GM18907 (cell line): ENCODE data around the gene DCD.
"Not testable (repeated sequence)": the region's sequence is repeated elsewhere in the genome, so short reads cannot be mapped to it uniquely, and the experiment has no call there.

Source experiments
- ATAC-seq: cut with Tn5 transposase; IDR thresholded peaks from one replicate; pipeline ENCODE4 v1.9.1; 2021; ENCODE audit warnings: mild to moderate bottlenecking, moderate library complexity; ENCODE audit not compliant: unreplicated experiment

DCD gene

DNA sequence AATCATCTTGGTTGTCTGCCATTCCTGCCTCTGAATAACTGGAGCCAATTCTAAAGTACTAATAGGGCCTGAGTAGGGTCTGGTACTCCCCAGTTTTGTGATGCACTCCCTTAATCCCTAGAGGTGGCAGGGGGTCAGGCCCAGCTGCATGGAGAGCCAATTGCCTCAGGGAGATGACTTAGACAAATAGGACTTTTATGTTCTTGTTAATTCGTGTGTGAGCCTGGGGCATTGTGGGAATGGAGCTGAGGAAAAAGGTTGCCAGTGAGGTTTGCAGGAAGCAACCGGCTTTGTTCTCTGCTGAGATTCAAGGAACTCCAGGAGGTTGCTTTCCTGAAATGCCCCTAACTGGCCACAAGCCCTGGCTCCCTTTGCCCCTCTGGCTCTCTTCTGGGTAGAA, 6.8 kb upstream of the DCD start:
- no peak for ATAC-seq

DNA sequence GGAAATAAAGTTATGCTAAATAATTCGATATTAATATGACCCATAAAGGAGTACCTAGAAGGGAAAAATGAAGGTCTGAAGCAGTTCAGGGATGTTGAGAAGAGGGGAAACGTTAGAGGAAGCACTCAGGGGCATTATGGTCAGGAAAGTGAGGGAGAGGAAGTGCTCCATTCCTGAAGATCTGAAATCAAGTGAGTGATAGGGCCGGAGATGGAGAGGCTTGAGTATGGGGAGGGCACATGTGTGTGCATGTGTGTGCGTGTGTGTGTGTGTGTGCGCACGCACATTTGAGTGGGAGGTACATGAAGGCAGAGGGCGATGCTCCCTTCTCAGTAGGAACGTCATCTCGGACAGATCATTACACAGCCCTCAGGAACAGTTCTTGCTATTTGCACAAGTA, 4.9 kb upstream of the DCD start:
- ATAC-seq: no peak

DNA sequence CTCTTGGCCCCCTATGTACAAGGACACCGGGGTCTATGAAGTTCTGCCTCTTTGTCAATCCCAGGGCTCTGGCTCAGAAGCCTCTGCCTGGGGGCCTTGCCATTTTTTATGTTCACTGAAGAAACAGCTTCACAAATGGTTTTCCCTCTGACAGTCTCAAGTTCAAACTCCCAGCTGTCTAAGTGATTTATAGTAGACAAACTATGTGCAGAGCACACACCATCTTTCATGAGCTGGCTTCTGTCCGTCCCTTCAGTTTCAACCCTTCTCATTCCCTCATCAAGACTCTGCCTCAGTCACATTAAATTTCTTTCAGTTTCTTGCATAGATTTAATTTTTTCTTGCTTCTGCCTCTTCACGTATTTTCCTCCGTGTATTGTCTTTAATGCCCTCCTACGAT, 2.7 kb upstream of the DCD start:
- no peak for ATAC-seq

DNA sequence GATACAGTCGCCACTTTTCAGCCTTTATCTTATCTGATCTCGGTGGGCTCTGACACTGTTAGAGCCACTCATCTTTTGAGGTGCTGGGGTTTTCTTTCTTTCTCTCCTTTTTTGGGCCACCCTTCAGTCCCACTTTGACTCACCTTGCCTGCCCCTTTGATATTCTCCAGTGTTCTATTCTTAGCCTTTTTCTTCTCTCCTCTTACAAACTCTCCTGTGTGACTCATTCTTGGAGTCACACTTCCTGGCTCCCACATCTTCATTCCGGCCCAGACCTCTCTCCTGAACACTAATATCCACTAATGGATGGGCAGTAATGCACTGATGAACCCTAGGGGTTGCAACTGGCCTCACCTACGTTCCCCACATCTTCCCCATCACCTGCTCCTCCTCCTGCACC, 2.2 kb upstream of the DCD start:
- ATAC-seq: no peak

DNA sequence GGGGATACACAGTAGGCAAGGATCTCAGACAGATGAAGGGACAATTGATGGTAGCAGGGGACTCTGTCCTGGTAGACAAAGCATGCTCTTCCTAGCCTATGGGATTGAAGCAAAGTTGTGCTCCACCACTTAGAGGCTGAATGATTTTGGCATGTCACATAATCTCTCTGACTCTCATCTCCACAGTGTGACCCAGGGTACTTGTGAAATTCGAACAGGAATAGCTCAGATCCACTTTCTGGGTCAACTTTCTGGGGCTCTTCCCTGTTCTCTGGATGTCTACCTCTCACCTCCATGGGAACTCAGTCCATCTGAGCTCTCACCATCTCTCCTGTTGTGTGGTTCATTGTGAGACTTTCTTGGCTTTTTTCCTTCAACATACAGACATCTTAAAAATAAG, 1.7 kb upstream of the DCD start:
- ATAC-seq: no peak

DNA sequence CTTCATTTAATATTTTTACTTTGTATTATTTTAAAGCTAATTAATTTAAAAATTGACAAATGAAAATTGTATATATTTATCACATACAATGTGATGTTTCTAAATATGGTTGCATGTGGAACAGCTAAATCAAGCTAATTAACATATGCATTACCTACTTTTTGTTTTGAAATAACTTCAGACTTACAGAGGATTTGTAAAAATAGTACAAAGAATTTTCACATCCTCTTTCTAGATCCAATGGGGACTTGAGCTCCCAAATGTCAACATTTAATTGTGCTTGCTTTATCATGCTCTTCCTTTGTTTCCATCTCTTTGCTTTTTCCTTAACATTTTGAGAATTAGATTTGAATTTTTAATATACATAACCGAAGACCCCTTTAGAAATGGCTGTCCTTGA, 6.6 kb downstream of the DCD start:
- no peak for ATAC-seq

DNA sequence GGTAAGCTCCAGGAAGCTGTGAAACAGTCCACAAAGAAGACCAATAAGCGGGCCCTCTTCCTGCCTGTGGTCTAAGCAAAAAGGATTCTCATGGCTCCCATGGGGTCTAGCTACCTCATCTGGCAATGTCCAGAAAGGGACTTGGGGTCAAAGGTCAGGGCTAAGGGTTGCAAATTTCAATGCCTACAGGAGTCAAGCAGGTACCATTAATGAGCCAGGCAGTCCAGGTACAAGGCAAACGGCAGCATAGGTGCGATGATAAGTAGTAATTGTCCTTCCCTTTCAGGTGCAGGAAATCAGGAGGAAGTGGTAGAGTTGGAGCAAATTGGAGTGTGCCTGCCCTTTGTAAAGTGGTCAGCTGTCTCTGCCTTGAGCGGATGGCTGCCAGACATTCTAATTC, 7.1 kb downstream of the DCD start:
- ATAC-seq: no peak

DNA sequence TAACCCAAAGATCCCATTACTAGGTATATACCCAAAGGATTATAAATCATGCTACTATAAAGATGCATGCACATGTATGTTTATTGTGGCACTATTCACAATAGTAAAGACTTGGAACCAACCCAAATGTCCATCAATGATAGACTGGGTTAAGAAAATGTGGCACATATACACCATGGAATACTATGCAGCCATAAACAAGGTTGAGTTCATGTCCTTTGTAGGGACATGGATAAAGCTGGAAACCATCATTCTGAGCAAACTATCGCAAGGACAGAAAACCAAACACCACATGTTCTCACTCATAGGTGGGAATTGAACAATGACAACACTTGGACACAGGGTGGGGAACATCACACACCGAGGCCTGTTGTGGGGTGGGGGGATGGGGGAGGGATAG, 9.1 kb downstream of the DCD start:
- not testable (repeated sequence) for ATAC-seq

DNA sequence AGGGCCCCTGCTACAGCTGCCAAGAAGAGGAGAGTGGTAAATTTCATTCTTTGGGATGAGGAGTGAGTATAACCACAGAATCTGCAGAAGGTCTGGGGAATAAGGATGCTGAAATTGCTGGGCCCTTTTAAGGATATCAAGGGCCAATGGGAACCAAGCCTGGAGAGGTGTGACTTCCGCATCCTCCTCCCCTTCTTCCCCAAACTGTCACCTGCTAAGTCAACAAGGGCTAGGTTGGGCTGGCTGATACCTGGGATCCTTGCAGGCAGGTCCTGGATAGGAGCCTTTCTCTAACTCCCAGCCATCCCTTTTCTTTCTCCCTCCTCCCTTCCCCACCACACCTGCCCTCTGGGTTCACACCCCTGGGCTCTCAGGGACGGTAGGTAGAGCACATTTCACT, 13.4 kb downstream of the DCD start, which contains the start of gene LACRT:
Gene LACRT (minus strand): TSS at position 101 of the 400 bp plus-strand sequence. CDS start 54 bp downstream, at position 47.
- no peak for ATAC-seq

DNA sequence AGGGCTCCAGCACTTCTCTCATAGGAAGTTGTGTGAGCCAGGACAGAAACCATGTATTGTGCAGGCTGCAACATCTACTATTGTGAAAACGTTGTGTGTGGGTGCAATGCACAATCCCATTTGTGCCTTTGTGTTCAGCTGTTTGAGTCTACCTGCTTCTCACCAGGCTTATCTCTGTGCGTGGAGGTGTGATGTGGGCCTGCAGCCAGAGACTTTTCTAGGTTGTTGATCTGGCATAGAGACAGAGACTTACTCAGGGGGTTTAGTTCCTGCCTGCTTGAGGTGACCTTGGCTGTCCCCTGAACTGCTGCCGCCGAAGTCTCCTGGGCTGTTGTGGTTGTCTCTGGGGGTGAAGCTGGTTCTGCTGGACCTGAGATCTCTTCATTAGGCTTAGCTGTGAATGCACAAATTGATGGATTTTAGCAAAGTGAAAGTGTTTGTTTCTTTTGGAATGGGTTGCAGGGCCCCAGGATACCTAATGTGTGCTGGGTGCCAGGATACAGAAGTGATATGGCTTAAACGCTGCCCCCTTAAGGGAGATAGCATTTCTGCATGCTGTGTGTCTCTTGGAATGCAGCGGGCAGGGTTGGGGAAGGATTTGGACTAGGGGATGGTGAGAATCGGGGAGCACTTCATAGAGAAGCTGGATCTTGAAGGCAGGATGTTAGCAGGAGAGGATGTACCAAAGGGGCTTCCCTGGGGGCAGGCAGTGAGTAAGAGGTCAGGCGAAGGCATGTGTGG, 16.0 kb downstream of the DCD start:
- ATAC-seq: no peak

DNA sequence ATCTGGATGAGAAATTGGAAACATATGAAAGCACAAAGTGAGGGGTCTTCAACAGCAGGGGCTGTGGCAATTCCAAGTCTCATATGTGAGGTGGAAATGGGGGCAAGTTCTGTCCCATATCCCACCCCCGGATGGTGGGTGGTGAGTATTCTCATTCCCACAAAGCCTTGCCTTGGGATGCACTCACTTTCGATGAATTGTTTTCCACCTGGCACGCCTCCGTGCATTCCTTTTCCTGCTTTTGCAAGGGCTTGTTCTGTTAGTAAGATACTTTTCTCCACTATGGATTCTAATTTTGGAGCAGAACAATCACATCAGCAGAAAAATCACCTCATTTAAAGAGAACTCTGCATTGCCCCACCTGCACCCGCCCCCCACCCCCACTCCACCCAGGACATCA, 16.6 kb downstream of the DCD start:
- ATAC-seq: no peak

DNA sequence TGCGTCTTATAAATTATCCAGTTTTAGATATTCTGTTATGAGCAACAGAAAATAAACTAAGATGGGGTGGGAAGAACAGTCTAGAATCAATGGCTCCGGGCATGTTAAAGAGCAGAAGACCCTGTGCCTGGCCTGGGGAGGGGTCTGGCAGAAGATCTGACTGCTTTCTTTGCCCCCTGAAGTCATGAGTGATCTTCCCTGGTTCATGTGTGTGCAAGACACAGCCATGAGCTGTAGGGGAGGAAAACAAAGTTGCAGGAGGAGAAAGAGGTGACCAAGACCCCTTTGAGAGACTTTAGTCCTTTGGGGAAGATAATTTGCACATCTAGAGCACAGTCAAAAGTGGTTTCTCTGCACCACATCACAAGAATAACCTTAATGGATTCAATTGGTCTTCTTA, 18.2 kb downstream of the DCD start:
- ATAC-seq: no peak

DNA sequence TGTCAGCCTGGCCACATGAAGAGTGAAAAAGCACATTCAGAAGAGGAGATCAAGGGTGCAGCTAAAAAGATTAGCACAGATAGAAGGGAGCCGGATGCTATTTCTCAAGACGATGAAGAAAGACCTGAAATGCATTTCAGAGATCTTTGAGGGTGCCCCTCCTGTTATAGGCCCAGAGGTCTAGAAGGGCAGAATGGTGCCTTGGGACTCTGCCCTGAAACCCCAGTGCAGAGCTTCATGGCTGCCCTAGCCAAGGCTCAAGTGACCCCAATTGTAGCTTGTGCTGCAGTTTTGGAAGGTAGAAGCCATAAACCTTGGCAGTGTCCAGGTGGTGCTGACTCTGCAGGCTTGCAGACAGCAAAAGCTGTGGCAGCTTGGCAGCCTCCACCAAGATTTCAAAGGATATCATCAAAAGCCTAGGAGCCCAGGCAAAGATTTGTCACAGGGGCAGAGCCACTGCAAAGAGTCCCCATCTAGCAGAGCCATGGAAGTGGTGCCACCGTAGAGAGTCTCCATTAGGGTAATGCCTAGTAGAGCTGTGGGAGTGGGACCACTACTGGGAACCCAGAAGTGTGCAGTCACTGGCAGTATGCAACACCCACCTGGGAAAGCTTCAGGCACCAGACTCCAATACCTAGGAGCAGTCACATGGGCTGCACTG, 19.8 kb downstream of the DCD start:
- no peak for ATAC-seq

DNA sequence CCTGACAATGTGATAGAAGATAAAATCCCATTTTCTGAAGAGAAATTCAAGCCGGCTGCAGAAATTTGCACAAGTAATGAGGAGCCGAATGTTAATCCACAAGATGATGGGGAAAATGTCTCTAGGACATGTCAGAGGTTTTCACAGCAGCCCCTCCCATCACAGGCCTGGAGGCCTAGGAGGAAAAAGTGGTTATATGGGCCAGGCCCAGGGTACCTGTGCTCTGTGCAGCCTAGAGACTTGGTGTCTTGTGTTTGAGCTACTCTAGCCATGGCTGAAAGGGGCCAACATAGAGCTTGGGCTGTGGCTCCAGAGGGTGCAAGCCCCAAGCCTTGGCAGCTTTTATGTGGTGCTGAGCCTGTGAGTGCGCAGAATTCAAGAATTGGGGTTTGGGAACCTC, 20.9 kb downstream of the DCD start:
- ATAC-seq: no peak

DNA sequence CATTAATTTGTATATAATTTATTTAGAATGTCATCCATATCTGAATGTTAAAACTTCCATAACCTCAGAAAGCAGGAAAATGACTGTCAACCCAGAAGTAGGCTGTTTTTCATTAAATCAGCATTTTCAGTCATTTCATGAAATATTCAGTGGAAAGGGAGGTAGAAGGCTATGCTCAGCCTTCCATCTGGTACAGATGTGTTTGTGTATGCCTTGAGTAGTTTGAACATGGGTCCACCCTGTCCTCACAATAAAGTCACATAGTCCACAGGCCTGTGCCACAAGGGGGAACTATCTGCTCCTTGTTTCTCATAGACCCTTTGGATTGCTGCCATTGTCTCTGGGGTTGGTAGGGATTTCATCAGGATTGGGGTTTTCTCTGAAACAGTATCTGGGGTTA, 22.6 kb downstream of the DCD start:
- ATAC-seq: no peak

DNA sequence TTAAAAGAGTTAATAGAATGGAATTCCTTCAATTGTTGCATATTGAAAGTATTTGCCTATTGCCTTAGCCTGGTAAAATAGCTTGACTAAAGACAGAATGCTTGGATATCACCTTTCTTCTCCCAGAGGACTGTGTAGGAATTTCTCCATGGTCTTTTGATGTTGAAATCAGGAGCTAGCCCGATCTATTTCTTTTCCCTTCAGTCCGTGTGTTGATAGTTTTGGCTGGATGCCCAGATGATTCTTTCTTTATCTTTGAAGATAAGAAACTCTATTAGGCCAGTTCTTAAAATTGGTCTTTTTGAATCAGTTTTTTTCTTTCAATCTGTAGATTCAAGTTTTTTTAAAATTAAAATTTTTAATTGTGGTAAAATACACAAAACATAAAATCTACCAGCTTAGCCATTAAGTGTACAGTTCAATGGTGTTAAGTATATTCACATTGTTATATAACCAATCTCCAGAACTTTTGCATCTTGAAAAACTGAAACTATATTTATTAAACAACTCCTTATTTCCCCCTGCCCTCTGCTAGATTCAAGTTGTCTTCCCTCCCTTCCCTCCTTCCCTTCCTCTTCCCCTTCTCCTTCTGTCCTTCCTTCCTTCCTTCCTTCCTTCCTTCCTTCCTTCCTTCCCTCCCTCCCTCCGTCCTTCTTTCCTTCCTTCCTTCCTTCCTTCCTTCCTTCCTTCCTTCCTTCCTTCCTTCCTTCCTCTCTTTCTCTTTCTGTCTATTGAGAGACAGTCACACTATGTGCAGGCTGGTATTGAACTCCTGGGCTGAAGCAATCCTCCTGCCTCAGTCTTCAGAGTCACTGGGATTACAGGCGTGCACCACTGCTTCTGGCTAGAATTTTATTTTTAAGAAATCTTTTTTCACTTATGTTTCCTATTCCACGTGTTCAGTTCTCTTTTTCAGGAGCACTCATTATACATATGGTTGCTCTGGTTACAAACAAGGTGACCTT, 23.6 kb downstream of the DCD start:
- no peak for ATAC-seq

DNA sequence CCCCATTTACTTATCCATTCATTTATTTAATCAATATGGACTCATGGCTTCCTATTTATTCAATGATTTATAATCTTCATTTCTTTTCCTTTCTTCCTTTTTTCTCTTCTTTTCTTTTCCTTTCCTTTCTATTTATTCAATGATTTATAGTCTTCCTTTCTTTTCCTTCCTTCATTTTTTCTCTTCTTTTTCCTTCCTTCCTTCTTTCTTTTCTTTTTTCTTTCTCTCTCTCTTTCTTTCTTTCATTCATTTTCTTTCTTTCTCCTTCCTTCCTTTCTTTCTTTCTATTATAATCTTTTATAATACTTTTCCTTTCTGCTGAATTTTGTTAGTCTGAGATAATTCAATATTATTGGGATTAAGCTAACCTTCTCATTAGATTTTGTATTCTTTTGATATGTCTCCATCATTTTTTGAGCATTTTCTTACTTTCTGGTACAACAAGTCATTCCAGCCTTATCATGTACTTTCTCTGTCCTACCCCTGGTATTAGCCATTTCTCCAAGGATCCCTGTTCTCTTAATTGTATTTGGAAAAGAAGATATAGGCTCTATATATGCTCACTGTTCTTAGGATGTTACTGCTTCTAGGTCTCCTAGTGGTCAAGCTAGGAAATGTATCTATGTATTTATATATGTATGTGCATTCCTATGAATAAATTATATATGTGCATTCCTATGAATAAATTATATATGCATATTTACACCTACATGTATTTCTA, 25.5 kb downstream of the DCD start:
- no peak for ATAC-seq

DNA sequence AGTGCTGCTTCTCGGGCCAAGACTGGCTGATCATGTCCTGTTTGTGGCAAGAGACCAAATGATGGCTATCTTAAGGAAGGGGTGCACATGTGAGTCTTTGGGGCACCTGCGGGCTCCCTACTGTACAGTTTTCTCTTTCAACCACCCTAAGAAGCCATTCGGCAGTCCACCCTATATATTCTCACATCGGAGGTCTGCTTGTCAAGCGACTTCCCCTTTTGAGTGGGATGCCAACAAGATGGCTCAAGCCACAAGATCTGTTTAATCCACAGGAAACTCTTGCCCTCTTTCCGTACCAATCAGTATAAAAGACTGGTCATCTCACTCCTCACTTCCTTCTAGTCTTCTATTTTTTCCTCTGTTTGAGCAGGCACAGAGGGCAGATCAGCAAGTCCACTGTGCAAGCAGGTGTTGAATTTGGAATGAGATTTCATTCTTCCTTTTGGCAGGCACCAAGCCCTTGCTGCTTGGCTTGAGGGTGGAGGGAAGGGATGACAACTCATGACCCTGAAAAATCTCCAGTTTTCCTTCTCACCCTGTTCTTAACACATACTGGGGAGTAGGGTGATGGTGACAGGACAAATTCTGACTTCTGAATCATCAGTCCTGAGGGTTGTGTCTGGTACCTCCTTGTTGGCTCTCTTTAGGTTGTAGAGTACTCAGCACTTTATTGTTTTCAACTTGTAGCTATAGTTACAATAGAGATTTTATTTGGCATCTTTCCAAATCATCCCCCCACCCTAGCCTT, 31.1 kb downstream of the DCD start:
- ATAC-seq: no peak

DNA sequence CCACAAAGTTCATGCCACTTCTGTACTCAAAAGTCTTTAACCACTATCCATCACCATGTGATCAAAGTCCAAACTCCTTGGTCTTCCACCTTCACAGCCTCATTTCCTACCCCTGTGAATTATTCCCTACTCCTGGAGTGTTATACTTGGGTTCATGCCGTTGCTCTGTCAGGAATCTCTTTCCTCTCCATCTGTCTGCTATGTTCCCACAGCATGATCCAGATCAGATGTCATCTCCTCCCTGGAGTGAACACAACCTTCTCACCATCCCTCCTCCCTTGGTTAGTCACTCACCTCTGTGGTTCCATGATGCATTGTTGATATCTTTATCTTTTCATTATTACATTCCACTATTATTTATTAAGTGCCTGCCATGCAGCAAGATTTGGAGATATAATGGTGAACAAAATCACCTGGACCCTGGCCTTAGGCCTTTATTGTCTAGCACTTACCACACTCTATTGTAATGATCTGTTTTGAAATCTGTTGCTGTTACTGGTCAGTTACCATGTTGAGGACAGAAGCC, 35.9 kb downstream of the DCD start:
- no peak for ATAC-seq

DNA sequence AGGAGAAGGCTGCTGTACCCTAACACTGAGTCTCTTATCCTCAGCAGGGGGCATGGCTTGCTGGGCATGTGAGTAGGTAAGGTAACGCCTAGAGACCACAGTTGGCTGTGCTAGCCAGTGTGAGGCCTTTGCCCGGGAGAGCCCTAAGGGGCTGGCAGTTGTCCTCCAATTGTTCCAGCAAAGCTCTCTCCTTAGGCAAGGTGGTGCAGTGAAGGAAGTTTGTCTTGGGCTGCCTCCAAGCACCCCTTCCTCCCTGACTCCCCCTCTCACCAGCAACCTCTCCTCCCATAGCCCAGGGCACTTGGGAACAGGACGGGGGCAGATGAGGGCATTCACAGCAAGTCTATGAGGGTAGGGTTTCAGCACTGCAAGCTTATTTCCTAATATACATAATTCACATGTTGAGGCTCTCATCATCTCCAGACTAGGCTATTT, 36.4 kb downstream of the DCD start:
- ATAC-seq: no peak
